SK-N-SH treated with all-trans-retinoic acid at 6 μM for 48 hours (cell line): ENCODE results near the gene MAP3K20.

Experiments used
- BACH2 ChIP-seq: fragments of 250-450 bp; sonication (Bioruptor Pico); IDR thresholded peaks from 2 replicates; pipeline ENCODE4 v1.9.0; 2021; ENCODE audit warnings: mild to moderate bottlenecking, borderline replicate concordance
- ISL1 ChIP-seq: fragments of 250-450 bp; sonication (Bioruptor Pico); IDR thresholded peaks from 2 replicates; pipeline ENCODE4 v2.1.2; 2022; ENCODE audit warnings: mild to moderate bottlenecking, moderate library complexity
- PATZ1 ChIP-seq: fragments of 250-450 bp; sonication (Bioruptor Pico); IDR thresholded peaks from 2 replicates; pipeline ENCODE4 v1.8.0; 2020; ENCODE audit warnings: mild to moderate bottlenecking, moderate library complexity, borderline replicate concordance
- PPARA ChIP-seq: fragments of 250-450 bp; sonication (Bioruptor Pico); IDR thresholded peaks from 2 replicates; pipeline ENCODE4 v1.5.0; 2020; ENCODE audit warnings: mild to moderate bottlenecking, borderline replicate concordance
- ZFP3 ChIP-seq: fragments of 250-450 bp; sonication (Bioruptor Pico); IDR thresholded peaks from 2 replicates; pipeline ENCODE4 v1.5.0; 2020; ENCODE audit warnings: mild to moderate bottlenecking, moderate library complexity
- ZFP30 ChIP-seq: fragments of 450-650 bp; formaldehyde crosslinking; IDR thresholded peaks from 2 replicates; pipeline ENCODE4 v1.5.0; 2022; ENCODE audit warnings: mild to moderate bottlenecking, moderate library complexity

GRCh38 chr2:173048522-173048896 lies 27.1 kb upstream of the MAP3K20 start:
- TF ChIP-seq ZFP30 = no peak
- no peak for TF ChIP-seq PATZ1 (CRISPR knock-in tag)
- TF ChIP-seq ISL1 (CRISPR knock-in tag) = no peak
- no peak for TF ChIP-seq PPARA
- TF ChIP-seq ZFP3 (CRISPR knock-in tag) = no peak
- no peak for TF ChIP-seq BACH2 (CRISPR knock-in tag)
